ENCODE data around the gene MXRA7.

Gene MXRA7

DNA sequence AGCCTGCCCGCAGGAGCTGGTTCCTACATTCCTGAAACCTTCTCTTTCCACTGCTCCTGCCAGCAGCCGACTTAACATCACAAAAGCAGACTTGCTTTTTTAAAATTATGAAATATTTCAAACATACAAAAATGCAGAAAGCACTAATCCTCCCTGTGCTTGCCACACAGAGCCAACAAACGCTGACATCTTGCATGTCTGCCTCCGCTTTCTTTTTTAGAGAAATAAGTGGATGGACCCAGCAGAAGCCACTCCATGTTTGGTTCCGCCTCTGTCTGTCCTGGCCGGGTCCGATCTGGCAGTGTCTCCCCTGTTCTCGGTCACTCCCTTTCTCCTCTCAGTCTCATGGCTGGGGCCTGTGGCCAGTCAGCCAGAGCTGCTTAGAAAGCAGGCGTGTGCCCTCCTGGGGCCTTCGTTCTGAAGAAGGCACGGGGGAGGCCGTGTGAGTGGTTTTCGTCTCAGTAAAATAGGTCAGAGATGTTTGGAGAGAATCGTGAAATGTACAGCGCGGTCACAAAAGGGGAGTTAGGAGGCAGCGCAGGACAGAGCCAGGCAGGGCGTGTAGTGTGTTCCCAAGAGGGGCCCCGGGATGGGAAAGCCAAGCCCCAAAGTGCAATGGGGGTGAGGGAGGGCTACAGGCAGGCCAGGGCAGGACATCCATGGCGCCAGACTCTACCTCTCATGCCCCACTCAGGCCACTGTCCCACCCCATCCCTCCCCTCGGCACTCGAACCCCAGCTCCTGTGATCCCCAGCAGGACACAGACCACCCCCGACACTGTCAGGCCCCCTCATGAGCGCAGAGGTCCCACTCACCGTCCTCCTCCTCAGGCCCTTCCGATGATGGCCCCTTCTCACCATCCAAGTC, 23.2 kb downstream of the MXRA7 start:
- peak overlapping the region; percentile 82 for H3K27ac Mint-ChIP-seq
- H3K4me3 Mint-ChIP-seq, result peak overlapping the region; percentile 66
- no peaks in the 10 kb centered on the region for H3K36me3 Mint-ChIP-seq (ENCODE audit: low read depth)
- DNase-seq, result no peak
- peaks cover 19% of the 10 kb centered on the region for H3K27me3 Mint-ChIP-seq (ENCODE audit: low read depth, poor library complexity)
- H3K9me3 Mint-ChIP-seq, result no peaks in the 10 kb centered on the region
- TF ChIP-seq, protein P1, sequence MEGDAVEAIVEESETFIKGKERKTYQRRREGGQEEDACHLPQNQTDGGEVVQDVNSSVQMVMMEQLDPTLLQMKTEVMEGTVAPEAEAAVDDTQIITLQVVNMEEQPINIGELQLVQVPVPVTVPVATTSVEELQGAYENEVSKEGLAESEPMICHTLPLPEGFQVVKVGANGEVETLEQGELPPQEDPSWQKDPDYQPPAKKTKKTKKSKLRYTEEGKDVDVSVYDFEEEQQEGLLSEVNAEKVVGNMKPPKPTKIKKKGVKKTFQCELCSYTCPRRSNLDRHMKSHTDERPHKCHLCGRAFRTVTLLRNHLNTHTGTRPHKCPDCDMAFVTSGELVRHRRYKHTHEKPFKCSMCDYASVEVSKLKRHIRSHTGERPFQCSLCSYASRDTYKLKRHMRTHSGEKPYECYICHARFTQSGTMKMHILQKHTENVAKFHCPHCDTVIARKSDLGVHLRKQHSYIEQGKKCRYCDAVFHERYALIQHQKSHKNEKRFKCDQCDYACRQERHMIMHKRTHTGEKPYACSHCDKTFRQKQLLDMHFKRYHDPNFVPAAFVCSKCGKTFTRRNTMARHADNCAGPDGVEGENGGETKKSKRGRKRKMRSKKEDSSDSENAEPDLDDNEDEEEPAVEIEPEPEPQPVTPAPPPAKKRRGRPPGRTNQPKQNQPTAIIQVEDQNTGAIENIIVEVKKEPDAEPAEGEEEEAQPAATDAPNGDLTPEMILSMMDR (IDR thresholded peaks at IDR 0.05), result no peak
- peaks cover 69% of the 10 kb centered on the region for H3K4me1 Mint-ChIP-seq

DNA sequence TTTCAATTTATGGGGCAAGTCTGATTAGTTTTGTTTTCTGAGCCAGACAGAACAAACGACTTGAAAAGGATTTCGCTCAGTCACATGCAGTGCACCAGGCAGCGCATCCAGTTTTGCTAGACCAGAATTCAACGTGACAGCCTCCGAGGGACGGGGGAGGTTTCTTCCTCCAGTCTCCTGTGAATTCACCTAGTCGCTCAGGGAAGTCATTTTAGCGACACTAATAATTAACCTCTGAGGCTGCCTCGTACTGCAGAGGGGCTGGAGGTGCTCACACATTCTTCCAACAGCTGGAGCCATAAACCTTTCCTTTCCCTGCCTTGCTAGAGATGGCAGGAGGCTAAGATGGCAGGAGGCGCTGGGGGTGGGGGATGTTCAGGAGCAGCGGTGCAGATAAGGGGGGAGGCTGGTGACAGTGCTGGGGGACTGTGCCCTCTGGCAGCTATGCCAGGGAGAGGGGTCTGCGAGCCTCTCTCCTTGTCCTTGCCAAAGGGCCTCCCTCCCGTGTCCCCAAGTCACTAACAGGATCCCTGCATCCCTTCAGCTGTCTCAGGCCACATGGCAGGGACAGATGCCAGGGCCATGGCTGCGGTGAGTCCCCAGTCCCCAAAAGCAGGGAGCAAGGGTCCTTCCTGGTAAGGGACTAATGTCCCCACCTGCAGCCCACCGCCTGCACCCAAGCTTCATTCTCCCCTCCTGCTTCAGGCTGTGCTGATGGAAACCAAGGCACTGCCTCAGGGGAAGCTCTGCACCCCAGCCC, 24.0 kb downstream of the MXRA7 start:
- TF ChIP-seq, protein P1 (IDR thresholded peaks at IDR 0.05), result no peak
- H3K36me3 Mint-ChIP-seq (ENCODE audit: low read depth), result no peaks in the 10 kb centered on the region
- H3K27me3 Mint-ChIP-seq (ENCODE audit: low read depth, poor library complexity), result peaks cover 18% of the 10 kb centered on the region
- H3K4me3 Mint-ChIP-seq, result peak overlapping the region; percentile 48
- no peak overlapping the region for H3K27ac Mint-ChIP-seq
- H3K9me3 Mint-ChIP-seq, result no peaks in the 10 kb centered on the region
- no peak for DNase-seq
- H3K4me1 Mint-ChIP-seq, result peaks cover 75% of the 10 kb centered on the region

DNA sequence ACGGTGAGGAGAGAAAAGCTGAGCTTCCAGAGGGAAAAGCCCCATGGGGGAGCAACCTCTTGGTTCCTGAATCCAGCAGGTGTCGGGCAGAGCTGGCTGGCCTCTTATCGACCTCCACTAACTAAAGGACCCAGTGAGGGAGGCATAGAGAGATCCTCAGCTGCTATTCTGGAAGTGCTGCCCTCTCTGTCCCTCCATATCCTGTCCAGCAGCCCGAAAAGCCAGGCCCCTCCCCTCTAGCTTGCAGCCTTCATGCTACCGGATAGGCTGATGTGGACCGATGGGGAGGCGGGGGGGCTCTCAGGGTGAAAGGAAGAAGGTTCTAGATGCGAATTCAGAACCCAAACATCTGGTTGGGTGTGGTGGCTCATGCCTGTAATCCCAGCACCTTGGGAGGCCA, 24.9 kb downstream of the MXRA7 start:
- H3K4me1 Mint-ChIP-seq, result peaks cover 75% of the 10 kb centered on the region
- H3K36me3 Mint-ChIP-seq (ENCODE audit: low read depth), result no peaks in the 10 kb centered on the region
- DNase-seq, result no peak
- H3K4me3 Mint-ChIP-seq, result no peak overlapping the region
- H3K27me3 Mint-ChIP-seq (ENCODE audit: low read depth, poor library complexity), result peaks cover 10% of the 10 kb centered on the region
- H3K9me3 Mint-ChIP-seq, result no peaks in the 10 kb centered on the region
- TF ChIP-seq, protein P1 (IDR thresholded peaks at IDR 0.05), result no peak
- no peak overlapping the region for H3K27ac Mint-ChIP-seq

DNA sequence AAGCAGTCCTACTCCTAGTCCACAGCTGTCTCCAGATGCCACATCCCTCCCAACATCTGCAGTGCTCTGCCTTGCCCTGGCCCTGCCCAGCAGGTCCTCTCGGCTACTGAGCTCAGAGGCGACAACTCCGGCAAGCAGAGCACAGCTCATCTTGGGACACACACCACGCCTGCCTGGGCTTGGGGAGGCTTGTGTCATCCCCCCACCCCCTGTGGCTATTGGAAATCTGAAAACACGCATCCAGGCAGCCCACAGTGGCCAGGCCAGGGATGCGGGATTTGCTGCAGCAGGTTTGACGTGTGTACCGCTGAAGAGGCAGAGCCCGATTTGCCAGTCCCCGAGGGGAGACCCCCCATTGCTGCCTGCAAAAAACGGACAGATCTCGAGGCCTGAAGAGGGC, 25.4 kb downstream of the MXRA7 start:
- H3K27me3 Mint-ChIP-seq (ENCODE audit: low read depth, poor library complexity), result peaks cover 9% of the 10 kb centered on the region
- no peak overlapping the region for H3K4me3 Mint-ChIP-seq
- DNase-seq, result no peak
- no peak overlapping the region for H3K27ac Mint-ChIP-seq
- H3K36me3 Mint-ChIP-seq (ENCODE audit: low read depth), result no peaks in the 10 kb centered on the region
- H3K4me1 Mint-ChIP-seq, result peaks cover 79% of the 10 kb centered on the region
- no peaks in the 10 kb centered on the region for H3K9me3 Mint-ChIP-seq
- TF ChIP-seq, protein P1 (IDR thresholded peaks at IDR 0.05), result no peak

DNA sequence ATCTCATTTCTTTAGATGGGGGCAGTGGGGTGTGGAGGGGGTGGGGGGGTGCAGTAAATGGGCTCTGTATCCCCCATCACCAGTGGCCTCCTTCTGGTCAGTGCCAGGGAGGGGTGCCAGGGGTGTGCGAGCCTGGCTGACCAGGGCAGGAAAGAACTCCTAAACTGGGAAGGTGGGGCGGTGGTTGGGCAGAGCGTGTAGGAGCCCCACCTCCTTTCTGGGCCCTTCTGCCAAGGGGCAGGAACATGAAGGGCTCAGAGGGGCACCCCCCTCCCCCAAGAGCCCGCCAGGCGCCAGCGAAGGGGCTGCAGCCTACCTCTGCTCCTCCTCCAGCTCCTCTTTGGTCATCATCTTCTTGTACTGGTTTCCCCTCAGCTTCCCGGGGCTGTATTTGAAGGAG, 26.0 kb downstream of the MXRA7 start:
- H3K4me1 Mint-ChIP-seq, result peaks cover 82% of the 10 kb centered on the region

More for the DNA sequence above, 26.0 kb downstream of the MXRA7 start:
- TF ChIP-seq, protein P1 (IDR thresholded peaks at IDR 0.05), result no peak
- DNase-seq, result no peak
- Mint-ChIP-seq H3K27ac (no peak overlapping the region), H3K27me3 (ENCODE audit: low read depth, poor library complexity) (peaks cover 9% of the 10 kb centered on the region), H3K4me3 (no peak overlapping the region), H3K36me3 (ENCODE audit: low read depth) (no peaks in the 10 kb centered on the region), H3K9me3 (no peaks in the 10 kb centered on the region)

Measured in nephron progenitor cell (in vitro differentiated cells).